Caco-2 (cell line): Measurements from ENCODE around the gene MYCBP2. TPM values are rescaled to one million over a fixed set of nuclear protein-coding genes. Genes with fewer than 3 reads are reported as not detected.

Experiments
- BruUV-seq: library from RNA; stranded (reverse); fragments of 400-500 nt; replicated peaks from 2 replicates; lab custom pipeline; 2021; lab: Mats Ljungman, UMichigan
- CTCF ChIA-PET: fragments of 300-600 bp; sonication (Branson Sonifier 250); formaldehyde crosslinking; loops from one replicate; lab custom pipeline; 2022; ENCODE audit warnings: antibody characterized with exemption; lab: Charles Lee
- POLR2A ChIA-PET: fragments of 300-600 bp; sonication (Branson Sonifier 250); formaldehyde crosslinking; loops from one replicate; lab custom pipeline; 2022; ENCODE audit warnings: antibody characterized with exemption; lab: Charles Lee
- DNase-seq, 2 experiments: peaks; one replicate each; pipeline versions ENCODE4 v3.0.0 to v3.0.0-alpha.2; 2020 to 2022
- H3K27me3 ChIP-seq: replicated peaks from 2 replicates; pipeline ENCODE4 v1.6.0; 2011; ENCODE audit warnings: low read length; ENCODE audit not compliant: control insufficient read depth, insufficient read depth
- H3K36me3 ChIP-seq: 2 replicates; pipeline ENCODE4 v1.5.1; 2011; ENCODE audit warnings: low read length; ENCODE audit not compliant: control insufficient read depth, insufficient read depth
- H3K4me1 ChIP-seq: fragments of 250-450 bp; sonication (Bioruptor Pico); 2 replicates; pipeline ENCODE4 v1.5.1; 2020; ENCODE audit warnings: mild to moderate bottlenecking
- H3K4me3 ChIP-seq: 2 replicates; pipeline ENCODE4 v1.5.1; 2011; ENCODE audit warnings: low read depth, mild to moderate bottlenecking, control low read depth, low read length
- H3K9me3 ChIP-seq: fragments of 250-450 bp; sonication (Bioruptor Pico); 2 replicates; pipeline ENCODE4 v1.5.1; 2020; ENCODE audit warnings: mild to moderate bottlenecking, moderate library complexity
- H3K27ac Mint-ChIP-seq: one replicate; pipeline ENCODE4 v1.8.0; 2022; ENCODE audit warnings: mixed read lengths; ENCODE audit not compliant: unreplicated experiment
- H3K27me3 Mint-ChIP-seq: one replicate; pipeline ENCODE4 v1.8.0; 2022; ENCODE audit warnings: mixed read lengths; ENCODE audit not compliant: insufficient read depth, unreplicated experiment
- H3K36me3 Mint-ChIP-seq: one replicate; pipeline ENCODE4 v1.8.0; 2022; ENCODE audit warnings: mild to moderate bottlenecking, mixed read lengths; ENCODE audit not compliant: insufficient read depth, unreplicated experiment
- H3K4me1 Mint-ChIP-seq: one replicate; pipeline ENCODE4 v1.8.0; 2022; ENCODE audit warnings: low read depth, mixed read lengths; ENCODE audit not compliant: unreplicated experiment
- H3K4me3 Mint-ChIP-seq: one replicate; pipeline ENCODE4 v1.8.0; 2022; ENCODE audit warnings: mild to moderate bottlenecking, moderate library complexity, mixed read lengths; ENCODE audit not compliant: unreplicated experiment
- H3K9me3 Mint-ChIP-seq: one replicate; pipeline ENCODE4 v1.8.0; 2022; ENCODE audit warnings: mixed read lengths; ENCODE audit not compliant: unreplicated experiment
- CTCF ChIP-seq, 2 experiments: fragments of 200-600 bp in 1 of 2; IDR thresholded peaks; 1 replicate in 1 of 2; 2 replicates in 1 of 2; pipeline versions ENCODE4 v1.5.1 to v1.8.0; 2011 to 2022; ENCODE audit warnings: antibody characterized with exemption in 1 of 2, control low read depth in 1 of 2, inconsistent platforms in 1 of 2, low read depth in 1 of 2, low read length in 1 of 2, mild to moderate bottlenecking in 1 of 2, moderate library complexity in 1 of 2; ENCODE audit not compliant: insufficient read depth in 1 of 2, severe bottlenecking in 1 of 2, unreplicated experiment in 1 of 2
- intact Hi-C: fragments of 100-400 bp; cut with micrococcal nuclease; formaldehyde crosslinking; loops from one replicate; pipeline ENCODE4 v1.10.0; 2022; ENCODE audit not compliant: unreplicated experiment
- total RNA-seq: library from RNA; stranded (reverse); gene quantifications from 2 replicates; pipeline ENCODE4 v1.2.3, GENCODE V29; 2022

MYCBP2 gene
- total RNA-seq, 1 experiment from 2014 or later = 41.3 TPM

DNA sequence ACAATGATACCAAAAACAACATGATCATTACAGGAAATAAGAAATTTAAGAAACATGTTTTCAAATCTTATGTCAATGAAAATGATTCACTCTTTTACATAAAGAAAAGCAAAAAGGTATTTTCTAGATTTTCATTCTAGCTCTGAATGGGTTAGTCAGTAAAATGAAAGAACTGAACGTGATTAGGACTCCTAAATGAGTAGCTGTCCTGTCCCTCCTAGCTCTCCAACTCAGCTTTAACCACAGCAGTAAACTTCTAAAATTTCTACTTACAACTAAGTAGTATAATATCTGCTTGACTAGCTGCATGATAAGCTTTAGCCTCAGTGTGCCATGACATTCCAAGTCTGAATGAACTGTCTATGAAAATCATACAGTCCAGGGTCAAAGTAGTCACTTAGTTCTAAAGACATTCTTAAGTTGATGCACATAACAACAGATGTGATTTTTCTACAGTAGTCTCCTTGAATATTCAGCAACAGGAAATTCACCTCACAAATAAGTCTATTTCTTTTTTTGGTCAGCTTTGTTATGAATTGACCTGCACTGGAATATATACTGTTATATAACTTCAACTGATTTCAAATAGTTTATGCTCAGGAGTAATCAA is 136.4 kb downstream of the MYCBP2 start:
- Mint-ChIP-seq H3K27me3 (no peaks in the 10 kb centered on the region), H3K27ac (no peak overlapping the region), H3K4me3 (no peak overlapping the region), H3K9me3 (no peaks in the 10 kb centered on the region), H3K36me3 (no peaks in the 10 kb centered on the region), H3K4me1 (no peaks in the 10 kb centered on the region)
- DNase-seq = no peak
- Histone ChIP-seq H3K27me3 (no peaks in the 10 kb centered on the region), H3K4me1 (no peaks in the 10 kb centered on the region), H3K36me3 (no peaks in the 10 kb centered on the region), H3K9me3 (no peaks in the 10 kb centered on the region), H3K4me3 (no peak overlapping the region)
- POLR2A ChIA-PET = no interaction called here
- intact Hi-C loops = no loop called here
- CTCF ChIA-PET = no interaction called here
- BruUV-seq = no TSS peak
- no peak for TF ChIP-seq CTCF (IDR thresholded peaks at IDR 0.05; ENCODE audit: insufficient read depth in 1 of 2, low read depth in 1 of 2, low read length in 1 of 2, severe bottlenecking in 1 of 2, unreplicated experiment in 1 of 2)

- peaks cover 8% of the 10 kb centered on the region for H3K36me3 Mint-ChIP-seq
- H3K4me3 Mint-ChIP-seq = no peak overlapping the region
- DNase-seq = no peak
- H3K27me3 Mint-ChIP-seq = no peaks in the 10 kb centered on the region
- TF ChIP-seq CTCF (IDR thresholded peaks at IDR 0.05; ENCODE audit: insufficient read depth in 1 of 2, low read depth in 1 of 2, low read length in 1 of 2, severe bottlenecking in 1 of 2, unreplicated experiment in 1 of 2) = no peak
- H3K27ac Mint-ChIP-seq = no peak overlapping the region
- H3K36me3 ChIP-seq = no peaks in the 10 kb centered on the region; the same call in 1 of the 2 replicates
- no peaks in the 10 kb centered on the region for H3K27me3 ChIP-seq
- H3K9me3 Mint-ChIP-seq = no peaks in the 10 kb centered on the region
- ChIA-PET CTCF (no interaction called here), POLR2A (no interaction called here)
- H3K9me3 ChIP-seq = no peaks in the 10 kb centered on the region
- no peaks in the 10 kb centered on the region for H3K4me1 ChIP-seq
- no peaks in the 10 kb centered on the region for H3K4me1 Mint-ChIP-seq
- no peak overlapping the region for H3K4me3 ChIP-seq
- intact Hi-C loops = no loop called here
- BruUV-seq = no TSS peak
Measured at GRCh38 chr13:77185721-77186120, 141.2 kb downstream of the MYCBP2 start.

- Histone ChIP-seq H3K4me1 (no peaks in the 10 kb centered on the region), H3K27me3 (no peaks in the 10 kb centered on the region), H3K9me3 (no peaks in the 10 kb centered on the region), H3K4me3 (no peak overlapping the region), H3K36me3 (no peaks in the 10 kb centered on the region; the same call in none of the 2 replicates)
- CTCF ChIA-PET = no interaction called here
- no peak for TF ChIP-seq CTCF (IDR thresholded peaks at IDR 0.05; ENCODE audit: insufficient read depth in 1 of 2, low read depth in 1 of 2, low read length in 1 of 2, severe bottlenecking in 1 of 2, unreplicated experiment in 1 of 2)
- Mint-ChIP-seq H3K4me1 (no peaks in the 10 kb centered on the region), H3K36me3 (peaks cover 12% of the 10 kb centered on the region), H3K27ac (no peak overlapping the region), H3K4me3 (no peak overlapping the region), H3K9me3 (no peaks in the 10 kb centered on the region), H3K27me3 (no peaks in the 10 kb centered on the region)
- intact Hi-C loops = no loop called here
- POLR2A ChIA-PET = no interaction called here
- BruUV-seq = no TSS peak
- no peak for DNase-seq
Measured at GRCh38 chr13:77184455-77184854, 142.4 kb downstream of the MYCBP2 start.
